NCI-H2227 (cell line): ENCODE results near the gene RAB24.

Experiments used
- DNase-seq: peaks from one replicate; lab custom pipeline; 2025; ENCODE audit not compliant: unreplicated experiment; lab: John Stamatoyannopoulos, UW

Gene RAB24

GRCh38 chr5:177333420-177334154 lies 30.1 kb upstream of the RAB24 start:
- DNase-seq = no peak

GRCh38 chr5:177332896-177333260 lies 29.4 kb upstream of the RAB24 start:
- no peak for DNase-seq

- DNase-seq = no peak
These were observed 28.7 kb upstream of the RAB24 start for GRCh38 chr5:177332031-177332895.

GRCh38 chr5:177330991-177331842 lies 27.7 kb upstream of the RAB24 start:
- DNase-seq = no peak

GRCh38 chr5:177329883-177330282 lies 26.4 kb upstream of the RAB24 start:
- no peak for DNase-seq

- no peak for DNase-seq
These were observed 25.2 kb upstream of the RAB24 start for GRCh38 chr5:177328545-177329231.

GRCh38 chr5:177327539-177328522 lies 24.3 kb upstream of the RAB24 start:
- no peak for DNase-seq

- DNase-seq = no peak
These were observed 22.4 kb upstream of the RAB24 start for GRCh38 chr5:177325868-177326381.

- no peak for DNase-seq
These were observed 17.4 kb upstream of the RAB24 start for GRCh38 chr5:177320879-177321278.

- no peak for DNase-seq
These were observed 16.5 kb upstream of the RAB24 start for GRCh38 chr5:177319913-177320588.

GRCh38 chr5:177317959-177318377 lies 14.4 kb upstream of the RAB24 start:
- peak; percentile 49 for DNase-seq

GRCh38 chr5:177316005-177316404 lies 12.5 kb upstream of the RAB24 start:
- no peak for DNase-seq

GRCh38 chr5:177315411-177315810 lies 11.9 kb upstream of the RAB24 start:
- no peak for DNase-seq

GRCh38 chr5:177314376-177315342 lies 11.1 kb upstream of the RAB24 start:
- DNase-seq = no peak

- DNase-seq = no peak
These were observed 10.2 kb upstream of the RAB24 start for GRCh38 chr5:177313561-177314259.

- peak; percentile 45 for DNase-seq
These were observed 9.2 kb upstream of the RAB24 start for GRCh38 chr5:177312649-177313181.
